ENCODE results near the gene CAMK2B.

Gene CAMK2B

DNA sequence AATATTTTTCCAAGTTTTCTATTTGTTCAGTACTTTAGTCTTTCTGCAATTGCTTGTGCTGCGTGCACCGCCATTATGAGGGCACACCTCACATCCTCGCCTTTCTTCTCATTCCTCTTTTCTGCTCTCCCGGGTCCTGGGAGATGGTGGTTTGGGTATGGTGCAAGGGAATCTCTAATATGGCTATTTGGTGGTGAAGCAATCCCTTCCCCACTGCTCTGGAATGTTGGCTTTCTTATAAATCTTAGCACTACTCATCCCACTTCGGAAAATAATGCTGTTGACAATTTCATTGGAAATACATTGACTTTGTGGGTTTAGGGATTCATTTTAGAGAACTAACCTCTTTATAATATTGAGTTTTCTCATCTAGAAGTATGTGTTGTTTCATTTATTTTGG is 134.2 kb downstream of the CAMK2B start:
- DNase-seq (ENCODE audit: low read depth): no peak
- no peak overlapping the region for H3K4me3 ChIP-seq (ENCODE audit: low read depth, low read length)
- TF ChIP-seq, protein P1, sequence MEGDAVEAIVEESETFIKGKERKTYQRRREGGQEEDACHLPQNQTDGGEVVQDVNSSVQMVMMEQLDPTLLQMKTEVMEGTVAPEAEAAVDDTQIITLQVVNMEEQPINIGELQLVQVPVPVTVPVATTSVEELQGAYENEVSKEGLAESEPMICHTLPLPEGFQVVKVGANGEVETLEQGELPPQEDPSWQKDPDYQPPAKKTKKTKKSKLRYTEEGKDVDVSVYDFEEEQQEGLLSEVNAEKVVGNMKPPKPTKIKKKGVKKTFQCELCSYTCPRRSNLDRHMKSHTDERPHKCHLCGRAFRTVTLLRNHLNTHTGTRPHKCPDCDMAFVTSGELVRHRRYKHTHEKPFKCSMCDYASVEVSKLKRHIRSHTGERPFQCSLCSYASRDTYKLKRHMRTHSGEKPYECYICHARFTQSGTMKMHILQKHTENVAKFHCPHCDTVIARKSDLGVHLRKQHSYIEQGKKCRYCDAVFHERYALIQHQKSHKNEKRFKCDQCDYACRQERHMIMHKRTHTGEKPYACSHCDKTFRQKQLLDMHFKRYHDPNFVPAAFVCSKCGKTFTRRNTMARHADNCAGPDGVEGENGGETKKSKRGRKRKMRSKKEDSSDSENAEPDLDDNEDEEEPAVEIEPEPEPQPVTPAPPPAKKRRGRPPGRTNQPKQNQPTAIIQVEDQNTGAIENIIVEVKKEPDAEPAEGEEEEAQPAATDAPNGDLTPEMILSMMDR (IDR thresholded peaks at IDR 0.05; ENCODE audit: control insufficient read depth, extremely low read depth, insufficient read depth): no peak

DNA sequence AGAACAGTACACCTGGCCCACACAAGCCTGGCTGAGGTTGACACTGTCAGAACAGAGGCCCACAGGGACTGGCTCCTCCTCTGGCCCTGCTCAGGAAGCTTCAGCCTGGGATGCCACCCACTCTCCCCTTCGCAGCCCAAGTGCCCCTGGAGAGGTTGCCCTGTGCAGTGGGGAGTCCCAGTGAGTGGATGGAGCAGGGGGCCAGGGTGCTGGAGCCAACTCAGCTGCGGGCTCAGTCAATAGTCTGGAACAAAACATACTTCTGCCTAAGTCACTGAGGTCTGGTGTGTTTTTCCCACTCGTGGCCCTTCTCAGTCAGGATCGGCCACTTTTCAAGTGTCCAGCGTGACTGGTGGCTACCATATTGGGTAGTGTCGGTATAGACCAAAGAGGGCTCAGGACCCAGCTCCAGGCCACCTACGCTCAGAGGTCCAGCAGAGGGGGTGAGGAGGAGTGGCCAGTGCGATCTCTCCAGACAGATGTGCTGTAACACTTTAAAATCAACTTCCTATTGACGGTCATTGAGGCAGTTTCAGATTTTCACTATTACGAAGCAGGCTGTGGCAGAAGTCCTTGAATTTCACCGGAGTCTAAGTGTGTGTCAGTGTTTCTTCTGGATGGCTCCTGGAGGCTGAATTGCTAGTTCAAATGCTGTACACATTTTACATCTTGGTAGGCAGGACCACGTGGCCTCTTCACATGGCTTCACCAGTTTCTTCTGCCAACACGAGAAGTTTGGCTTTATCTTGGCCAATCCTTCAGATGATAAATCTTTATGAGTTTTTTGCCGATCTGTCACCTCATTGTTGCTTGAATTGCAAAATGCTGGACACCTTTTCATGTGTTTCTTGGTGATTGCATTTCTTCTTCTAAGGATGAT is 135.2 kb downstream of the CAMK2B start:
- no peak overlapping the region for H3K4me3 ChIP-seq (ENCODE audit: low read depth, low read length)
- TF ChIP-seq, protein P1 (IDR thresholded peaks at IDR 0.05; ENCODE audit: control insufficient read depth, extremely low read depth, insufficient read depth): no peak
- DNase-seq (ENCODE audit: low read depth): no peak

DNA sequence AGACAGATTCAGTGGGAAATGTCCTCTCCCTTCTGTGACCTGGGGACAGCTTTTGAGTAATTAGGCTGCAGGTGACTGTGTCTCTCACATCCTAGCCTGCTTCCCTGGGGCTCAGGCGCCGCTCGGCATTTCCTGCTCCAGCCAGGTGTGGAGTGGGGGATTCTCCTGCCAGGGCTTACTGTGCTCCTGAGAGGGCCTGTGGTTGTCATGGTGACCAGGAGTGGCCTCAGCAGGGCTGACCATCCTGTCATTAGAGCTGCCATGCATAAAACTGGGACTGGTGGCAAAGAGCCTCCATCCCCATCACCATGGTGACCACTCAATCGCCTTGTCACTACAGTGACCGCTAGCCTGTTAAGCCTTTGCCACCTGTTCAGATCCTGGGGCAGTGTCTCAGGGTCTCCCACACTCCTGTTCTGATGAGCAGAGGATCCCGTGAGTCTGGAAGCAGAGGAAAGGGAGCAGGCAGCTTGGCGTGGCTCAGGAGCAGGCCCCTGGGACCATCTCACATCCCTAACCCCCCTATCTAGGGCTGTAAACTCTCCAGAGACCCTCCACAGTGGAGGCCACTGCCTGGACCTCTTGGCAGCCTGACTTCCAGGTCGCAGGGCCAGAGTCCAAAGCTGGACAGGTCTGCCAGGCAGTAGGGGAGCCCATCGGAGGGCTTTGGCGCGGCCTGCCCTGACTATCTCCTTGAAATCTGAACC is 136.0 kb downstream of the CAMK2B start, which contains the start of gene GCK:
GCK (minus strand) TSS at position 154 of the 707 bp plus-strand sequence. CDS start 486 bp downstream, outside the sequence.
- no peak for DNase-seq (ENCODE audit: low read depth)
- H3K4me3 ChIP-seq (ENCODE audit: low read depth, low read length): no peak within 1 kb of the TSS
- TF ChIP-seq, protein P1 (IDR thresholded peaks at IDR 0.05; ENCODE audit: control insufficient read depth, extremely low read depth, insufficient read depth): no peak

DNA sequence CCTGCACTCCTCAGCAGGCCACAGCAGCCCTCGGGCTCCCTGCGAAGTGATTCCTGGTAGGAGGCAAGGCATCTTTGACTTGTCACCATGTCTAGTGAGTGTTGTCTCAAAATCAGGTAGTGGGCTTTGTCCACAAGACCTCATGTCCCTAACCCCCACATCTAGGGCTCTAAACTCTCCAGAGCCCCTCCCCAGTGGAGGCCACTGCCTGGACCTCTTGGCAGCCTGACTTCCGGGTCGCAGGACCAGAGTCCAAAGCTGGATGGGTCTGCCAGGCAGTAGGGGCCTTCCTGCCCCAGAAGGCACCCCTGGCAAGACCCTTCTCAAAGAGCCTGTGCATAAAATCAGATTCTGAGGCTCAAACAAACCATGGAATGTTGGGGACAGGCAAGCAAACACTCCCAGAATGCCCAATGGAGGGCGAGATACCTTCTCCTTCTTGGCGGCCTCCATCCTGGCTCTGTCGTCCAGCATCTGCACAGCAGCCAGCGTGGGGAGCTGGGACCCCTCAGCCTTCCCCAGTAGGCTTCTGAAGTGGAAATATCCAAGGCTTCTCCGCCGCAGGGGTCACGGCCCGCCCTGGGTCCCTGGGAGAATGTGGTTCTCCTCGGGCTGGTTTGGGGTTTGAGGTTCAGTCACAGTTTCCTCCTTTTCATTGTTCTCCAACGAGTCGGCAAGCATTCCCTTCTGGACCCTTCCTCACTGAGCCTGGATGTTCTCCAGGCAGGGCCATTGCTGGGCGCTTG is 136.7 kb downstream of the CAMK2B start:
- DNase-seq (ENCODE audit: low read depth): no peak
- TF ChIP-seq, protein P1 (IDR thresholded peaks at IDR 0.05; ENCODE audit: control insufficient read depth, extremely low read depth, insufficient read depth): no peak
- no peak overlapping the region for H3K4me3 ChIP-seq (ENCODE audit: low read depth, low read length)

DNA sequence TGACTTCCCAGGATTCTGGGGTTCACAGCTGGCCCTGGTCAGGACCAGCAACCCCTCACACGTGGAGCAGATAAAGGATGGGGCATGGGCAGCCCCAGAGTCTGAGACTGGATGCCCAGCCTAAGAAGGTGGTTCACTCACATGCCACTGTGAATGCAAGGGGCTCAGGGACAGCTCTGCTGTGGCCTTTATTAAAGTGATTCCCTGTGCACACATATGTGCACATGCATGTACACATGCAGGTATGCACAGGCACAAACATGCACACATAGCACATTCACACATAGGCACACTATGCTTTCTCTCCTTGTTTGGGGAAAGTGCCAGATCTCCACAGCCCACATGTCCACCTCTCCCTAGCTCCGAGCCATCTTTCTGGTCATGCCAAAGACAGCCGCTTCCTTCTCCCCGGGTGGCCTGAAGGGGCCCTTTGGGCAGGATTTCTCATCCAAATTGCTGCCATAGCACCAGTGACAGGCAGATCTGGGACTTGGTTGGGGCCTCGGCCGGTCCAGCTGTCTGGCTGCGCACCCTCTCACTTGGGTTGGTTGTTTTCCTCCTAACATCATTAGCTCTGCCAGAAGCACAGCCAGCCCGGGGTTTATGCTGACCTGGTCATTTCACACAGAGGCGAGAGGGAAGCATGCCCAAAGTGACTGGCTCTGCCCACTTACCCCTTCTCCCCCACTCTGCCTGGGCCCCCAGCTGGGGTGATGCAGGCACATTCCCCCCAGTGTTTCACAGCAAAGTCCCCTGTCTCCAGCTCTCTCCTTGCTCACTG is 137.6 kb downstream of the CAMK2B start:
- no peak overlapping the region for H3K4me3 ChIP-seq (ENCODE audit: low read depth, low read length)
- TF ChIP-seq, protein P1 (IDR thresholded peaks at IDR 0.05; ENCODE audit: control insufficient read depth, extremely low read depth, insufficient read depth): no peak
- no peak for DNase-seq (ENCODE audit: low read depth)

DNA sequence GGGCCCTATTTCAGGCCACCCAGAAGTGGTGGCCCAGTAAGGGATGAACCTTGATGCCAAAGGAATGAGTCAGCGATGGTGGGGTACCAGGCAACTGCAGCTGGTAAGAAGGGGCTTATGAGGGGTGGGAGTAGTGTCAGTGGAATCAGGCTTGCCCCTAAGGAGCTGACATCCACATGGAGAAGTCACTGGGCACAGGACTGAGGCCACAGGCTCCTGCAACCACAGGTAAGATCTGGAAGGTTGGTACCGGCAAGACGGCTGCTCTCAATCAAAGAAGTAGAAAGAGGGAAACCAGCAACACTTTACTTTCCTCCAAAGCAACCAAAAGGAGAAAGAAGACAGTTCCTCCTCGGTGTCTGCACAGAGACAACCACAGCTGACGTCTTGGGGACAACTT is 138.7 kb downstream of the CAMK2B start:
- no peak overlapping the region for H3K4me3 ChIP-seq (ENCODE audit: low read depth, low read length)
- TF ChIP-seq, protein P1 (IDR thresholded peaks at IDR 0.05; ENCODE audit: control insufficient read depth, extremely low read depth, insufficient read depth): no peak
- DNase-seq (ENCODE audit: low read depth): no peak
